ENCODE data around the gene SEMA5A.
A peak's percentile ranks its signal among the peaks of the same experiment; 100 is the strongest.

The SEMA5A gene

DNA sequence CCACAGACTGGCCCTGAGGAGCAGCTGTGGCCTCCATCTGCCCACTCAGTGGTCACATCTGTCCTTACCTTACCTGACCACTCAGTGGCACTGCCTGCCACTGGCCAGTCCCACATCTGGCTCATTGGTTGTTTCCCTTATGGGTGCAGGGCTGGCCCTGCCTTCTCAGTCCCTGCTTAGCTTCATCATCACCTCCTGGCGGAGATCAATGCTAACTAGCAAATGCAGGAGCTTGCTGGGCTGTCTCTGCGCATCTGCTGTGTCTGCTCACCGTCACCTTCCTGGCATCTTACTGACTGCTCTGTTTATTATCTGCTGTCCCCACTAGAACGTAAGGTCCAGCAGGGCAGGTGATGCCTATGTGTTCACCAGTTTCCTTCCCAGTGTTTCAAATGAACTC is 356.9 kb downstream of the SEMA5A start:
- H3K27ac ChIP-seq (ENCODE audit: low read depth, low read length), result no peak overlapping the region
- no peak overlapping the region for H2AK5ac ChIP-seq (ENCODE audit: low read length)
- no peak overlapping the region for H3K56ac ChIP-seq (ENCODE audit: low read length)
- H3K27me3 ChIP-seq (ENCODE audit: insufficient read depth, low read length, poor library complexity), result no peaks in the 10 kb centered on the region
- no peak overlapping the region for H4K8ac ChIP-seq (ENCODE audit: low read depth, low read length)
- H3K79me2 ChIP-seq (ENCODE audit: control insufficient read depth, insufficient read depth, low read length), result no peaks in the 10 kb centered on the region
- H3K4me3 ChIP-seq (ENCODE audit: low read length), result no peak overlapping the region
- no peak overlapping the region for H3K18ac ChIP-seq (ENCODE audit: low read length)
- H3K9ac ChIP-seq (ENCODE audit: low read length), result no peak overlapping the region
- no peak overlapping the region for H3K4me2 ChIP-seq (ENCODE audit: low read length)
- no peaks in the 10 kb centered on the region for H3K79me1 ChIP-seq (ENCODE audit: low read length)
- no peak overlapping the region for H2BK15ac ChIP-seq (replicated peaks; ENCODE audit: low read depth)
- no peaks in the 10 kb centered on the region for H3K4me1 ChIP-seq (ENCODE audit: control insufficient read depth, low read depth, low read length)
- H4K5ac ChIP-seq (ENCODE audit: low read length), result no peak overlapping the region
- WGBS (ENCODE audit: extremely low coverage, insufficient coverage, low lambda C conversion rate), result no CpG with 5 or more reads among the region's 4 CpGs
- no peak overlapping the region for H2BK5ac ChIP-seq (ENCODE audit: low read length)
- H2BK120ac ChIP-seq (ENCODE audit: low read depth, low read length), result no peak overlapping the region
- peak; percentile 8 for DNase-seq
- no peak overlapping the region for H3K4ac ChIP-seq (ENCODE audit: low read depth, low read length)
- H3K23ac ChIP-seq (ENCODE audit: low read length), result no peak overlapping the region
- no peaks in the 10 kb centered on the region for H3K36me3 ChIP-seq (ENCODE audit: control insufficient read depth, insufficient read depth, low read length)

GRCh38 chr5:9188131-9188530 is 357.7 kb downstream of the SEMA5A start:
- no peak overlapping the region for H3K56ac ChIP-seq (ENCODE audit: low read length)
- H3K4me2 ChIP-seq (ENCODE audit: low read length), result no peak overlapping the region
- H3K4me3 ChIP-seq (ENCODE audit: low read length), result no peak overlapping the region
- DNase-seq, result peak; percentile 10
- WGBS (ENCODE audit: extremely low coverage, insufficient coverage, low lambda C conversion rate), result no CpG with 5 or more reads among the region's 5 CpGs
- no peak overlapping the region for H2BK5ac ChIP-seq (ENCODE audit: low read length)
- H3K79me2 ChIP-seq (ENCODE audit: control insufficient read depth, insufficient read depth, low read length), result no peaks in the 10 kb centered on the region
- no peak overlapping the region for H2AK5ac ChIP-seq (ENCODE audit: low read length)
- H3K27me3 ChIP-seq (ENCODE audit: insufficient read depth, low read length, poor library complexity), result no peaks in the 10 kb centered on the region
- no peak overlapping the region for H3K18ac ChIP-seq (ENCODE audit: low read length)
- H3K4me1 ChIP-seq (ENCODE audit: control insufficient read depth, low read depth, low read length), result no peaks in the 10 kb centered on the region
- no peak overlapping the region for H2BK120ac ChIP-seq (ENCODE audit: low read depth, low read length)
- H4K8ac ChIP-seq (ENCODE audit: low read depth, low read length), result no peak overlapping the region
- no peak overlapping the region for H3K27ac ChIP-seq (ENCODE audit: low read depth, low read length)
- no peak overlapping the region for H3K23ac ChIP-seq (ENCODE audit: low read length)
- H3K36me3 ChIP-seq (ENCODE audit: control insufficient read depth, insufficient read depth, low read length), result no peaks in the 10 kb centered on the region
- no peak overlapping the region for H3K4ac ChIP-seq (ENCODE audit: low read depth, low read length)
- no peak overlapping the region for H4K5ac ChIP-seq (ENCODE audit: low read length)
- no peak overlapping the region for H3K9ac ChIP-seq (ENCODE audit: low read length)
- H2BK15ac ChIP-seq (replicated peaks; ENCODE audit: low read depth), result no peak overlapping the region
- no peaks in the 10 kb centered on the region for H3K79me1 ChIP-seq (ENCODE audit: low read length)

DNA sequence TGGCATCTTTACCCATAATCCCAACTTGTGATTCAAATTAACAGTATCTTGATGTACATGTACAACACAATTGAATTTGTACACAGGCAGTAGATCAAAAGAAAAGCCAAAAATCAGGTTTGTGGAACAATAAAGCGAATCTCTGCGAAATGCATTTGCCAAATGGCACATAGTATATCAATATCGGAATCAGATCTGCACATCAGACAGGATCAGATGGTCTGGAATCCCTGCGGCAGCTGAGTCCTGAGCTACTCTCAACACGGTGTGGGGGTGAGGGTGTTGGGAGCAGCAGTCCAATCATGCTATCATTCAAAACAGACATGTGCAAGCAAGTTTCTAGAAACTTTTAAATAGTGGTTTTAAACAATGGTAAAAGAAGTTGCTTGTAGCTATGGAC is 358.3 kb downstream of the SEMA5A start:
- H3K18ac ChIP-seq (ENCODE audit: low read length), result no peak overlapping the region
- H3K27me3 ChIP-seq (ENCODE audit: insufficient read depth, low read length, poor library complexity), result no peaks in the 10 kb centered on the region
- no peaks in the 10 kb centered on the region for H3K36me3 ChIP-seq (ENCODE audit: control insufficient read depth, insufficient read depth, low read length)
- H2BK120ac ChIP-seq (ENCODE audit: low read depth, low read length), result no peak overlapping the region
- H4K5ac ChIP-seq (ENCODE audit: low read length), result no peak overlapping the region
- no peak for DNase-seq
- no peak overlapping the region for H3K56ac ChIP-seq (ENCODE audit: low read length)
- no peak overlapping the region for H2BK5ac ChIP-seq (ENCODE audit: low read length)
- no peak overlapping the region for H3K27ac ChIP-seq (ENCODE audit: low read depth, low read length)
- no peak overlapping the region for H3K4ac ChIP-seq (ENCODE audit: low read depth, low read length)
- H3K23ac ChIP-seq (ENCODE audit: low read length), result no peak overlapping the region
- no peak overlapping the region for H2AK5ac ChIP-seq (ENCODE audit: low read length)
- no peak overlapping the region for H3K4me2 ChIP-seq (ENCODE audit: low read length)
- H2BK15ac ChIP-seq (replicated peaks; ENCODE audit: low read depth), result no peak overlapping the region
- no peak overlapping the region for H3K4me3 ChIP-seq (ENCODE audit: low read length)
- H3K4me1 ChIP-seq (ENCODE audit: control insufficient read depth, low read depth, low read length), result no peaks in the 10 kb centered on the region
- no peak overlapping the region for H3K9ac ChIP-seq (ENCODE audit: low read length)
- H4K8ac ChIP-seq (ENCODE audit: low read depth, low read length), result no peak overlapping the region
- no peaks in the 10 kb centered on the region for H3K79me1 ChIP-seq (ENCODE audit: low read length)
- no CpG with 5 or more reads among the region's 5 CpGs for WGBS (ENCODE audit: extremely low coverage, insufficient coverage, low lambda C conversion rate)
- H3K79me2 ChIP-seq (ENCODE audit: control insufficient read depth, insufficient read depth, low read length), result no peaks in the 10 kb centered on the region

DNA sequence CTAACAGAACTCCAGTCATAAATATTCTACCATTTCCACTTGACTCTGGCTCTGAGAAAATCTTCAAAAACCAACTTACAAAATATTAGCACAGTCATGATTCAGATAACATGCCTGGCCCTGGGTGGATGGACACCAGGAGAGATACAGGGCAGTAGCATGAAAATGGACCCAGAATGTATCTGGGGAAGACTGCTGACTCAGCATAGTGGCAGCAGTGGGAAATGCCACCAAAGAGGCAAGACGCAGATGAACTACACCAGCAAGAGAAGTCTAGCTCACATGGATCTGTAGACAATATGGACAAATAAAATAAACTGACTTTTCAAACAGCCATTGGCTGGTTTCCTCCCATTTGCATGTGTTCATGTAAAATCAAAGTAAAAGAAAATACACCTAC is 359.8 kb downstream of the SEMA5A start:
- H3K27me3 ChIP-seq (ENCODE audit: insufficient read depth, low read length, poor library complexity), result no peaks in the 10 kb centered on the region
- no peaks in the 10 kb centered on the region for H3K79me2 ChIP-seq (ENCODE audit: control insufficient read depth, insufficient read depth, low read length)
- H3K4ac ChIP-seq (ENCODE audit: low read depth, low read length), result no peak overlapping the region
- no peak overlapping the region for H3K4me3 ChIP-seq (ENCODE audit: low read length)
- H3K27ac ChIP-seq (ENCODE audit: low read depth, low read length), result no peak overlapping the region
- H2BK15ac ChIP-seq (replicated peaks; ENCODE audit: low read depth), result no peak overlapping the region
- H3K18ac ChIP-seq (ENCODE audit: low read length), result no peak overlapping the region
- no peaks in the 10 kb centered on the region for H3K79me1 ChIP-seq (ENCODE audit: low read length)
- H3K36me3 ChIP-seq (ENCODE audit: control insufficient read depth, insufficient read depth, low read length), result no peaks in the 10 kb centered on the region
- no peak overlapping the region for H3K4me2 ChIP-seq (ENCODE audit: low read length)
- H3K9ac ChIP-seq (ENCODE audit: low read length), result no peak overlapping the region
- no peak overlapping the region for H3K56ac ChIP-seq (ENCODE audit: low read length)
- no peak overlapping the region for H2BK5ac ChIP-seq (ENCODE audit: low read length)
- no peak overlapping the region for H4K5ac ChIP-seq (ENCODE audit: low read length)
- H3K23ac ChIP-seq (ENCODE audit: low read length), result no peak overlapping the region
- no peaks in the 10 kb centered on the region for H3K4me1 ChIP-seq (ENCODE audit: control insufficient read depth, low read depth, low read length)
- DNase-seq, result no peak
- H4K8ac ChIP-seq (ENCODE audit: low read depth, low read length), result no peak overlapping the region
- no peak overlapping the region for H2BK120ac ChIP-seq (ENCODE audit: low read depth, low read length)
- no CpG with 5 or more reads among the region's 1 CpG for WGBS (ENCODE audit: extremely low coverage, insufficient coverage, low lambda C conversion rate)
- H2AK5ac ChIP-seq (ENCODE audit: low read length), result no peak overlapping the region

- H3K9ac ChIP-seq (ENCODE audit: low read length), result no peak overlapping the region
- H2BK120ac ChIP-seq (ENCODE audit: low read depth, low read length), result no peak overlapping the region
- H3K27me3 ChIP-seq (ENCODE audit: insufficient read depth, low read length, poor library complexity), result no peaks in the 10 kb centered on the region
- no peaks in the 10 kb centered on the region for H3K36me3 ChIP-seq (ENCODE audit: control insufficient read depth, insufficient read depth, low read length)
- no peak overlapping the region for H2BK5ac ChIP-seq (ENCODE audit: low read length)
- no peak overlapping the region for H2AK5ac ChIP-seq (ENCODE audit: low read length)
- H3K18ac ChIP-seq (ENCODE audit: low read length), result no peak overlapping the region
- H3K4me1 ChIP-seq (ENCODE audit: control insufficient read depth, low read depth, low read length), result no peaks in the 10 kb centered on the region
- no peak overlapping the region for H3K4me2 ChIP-seq (ENCODE audit: low read length)
- H4K8ac ChIP-seq (ENCODE audit: low read depth, low read length), result no peak overlapping the region
- no peak overlapping the region for H3K4ac ChIP-seq (ENCODE audit: low read depth, low read length)
- H3K27ac ChIP-seq (ENCODE audit: low read depth, low read length), result no peak overlapping the region
- no peak overlapping the region for H3K4me3 ChIP-seq (ENCODE audit: low read length)
- no peak for DNase-seq
- H3K56ac ChIP-seq (ENCODE audit: low read length), result no peak overlapping the region
- no peak overlapping the region for H2BK15ac ChIP-seq (replicated peaks; ENCODE audit: low read depth)
- H3K23ac ChIP-seq (ENCODE audit: low read length), result no peak overlapping the region
- no peaks in the 10 kb centered on the region for H3K79me1 ChIP-seq (ENCODE audit: low read length)
- H3K79me2 ChIP-seq (ENCODE audit: control insufficient read depth, insufficient read depth, low read length), result no peaks in the 10 kb centered on the region
- H4K5ac ChIP-seq (ENCODE audit: low read length), result no peak overlapping the region
Measured at GRCh38 chr5:9183992-9184391, 361.9 kb downstream of the SEMA5A start.

DNA sequence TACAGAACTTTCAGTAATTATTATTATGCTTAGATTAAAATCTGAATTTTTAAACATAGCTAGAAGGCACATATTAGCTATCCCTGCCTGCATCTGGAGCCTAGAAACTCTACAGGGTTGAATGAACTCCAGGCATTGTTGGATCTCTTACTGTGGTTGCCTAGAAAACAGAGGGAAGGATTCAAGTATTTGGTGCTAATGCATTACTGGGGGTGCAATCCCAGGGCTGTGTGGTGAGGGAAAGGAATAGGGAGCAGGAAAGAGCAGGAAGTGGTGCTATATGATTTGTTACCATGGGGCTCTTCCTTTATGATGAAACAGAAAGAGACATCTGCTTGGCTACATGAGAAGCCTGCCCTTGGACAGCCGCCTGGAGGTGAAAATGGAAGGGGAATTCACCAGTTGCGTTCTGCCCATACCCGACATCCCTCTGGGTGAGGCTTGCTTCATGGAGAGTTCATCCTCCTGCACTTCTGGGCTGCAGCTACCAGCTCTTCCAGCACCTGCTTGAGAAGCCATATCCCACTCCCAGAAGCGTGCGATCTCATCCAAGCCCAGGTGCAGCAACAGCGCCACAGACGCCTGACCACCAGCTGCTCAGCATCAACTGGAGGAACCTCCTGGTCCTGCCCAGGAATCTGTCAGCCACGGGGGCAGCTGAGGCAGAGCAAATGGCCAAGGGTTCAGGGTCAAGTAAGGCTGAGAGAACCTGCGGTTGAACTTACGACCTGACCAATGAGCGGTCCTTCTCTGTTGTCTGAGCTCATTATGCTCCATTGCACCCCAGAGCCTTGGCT is 362.8 kb downstream of the SEMA5A start:
- Histone ChIP-seq H3K36me3 (ENCODE audit: control insufficient read depth, insufficient read depth, low read length) (no peaks in the 10 kb centered on the region), H2BK15ac (replicated peaks; ENCODE audit: low read depth) (no peak overlapping the region), H3K79me2 (ENCODE audit: control insufficient read depth, insufficient read depth, low read length) (no peaks in the 10 kb centered on the region), H3K27me3 (ENCODE audit: insufficient read depth, low read length, poor library complexity) (no peaks in the 10 kb centered on the region), H3K4ac (ENCODE audit: low read depth, low read length) (no peak overlapping the region), H3K4me3 (ENCODE audit: low read length) (no peak overlapping the region), H3K23ac (ENCODE audit: low read length) (no peak overlapping the region), H3K9ac (ENCODE audit: low read length) (no peak overlapping the region), H4K8ac (ENCODE audit: low read depth, low read length) (no peak overlapping the region), H3K56ac (ENCODE audit: low read length) (no peak overlapping the region), H3K4me1 (ENCODE audit: control insufficient read depth, low read depth, low read length) (no peaks in the 10 kb centered on the region), H2AK5ac (ENCODE audit: low read length) (no peak overlapping the region), H3K18ac (ENCODE audit: low read length) (no peak overlapping the region), H3K79me1 (ENCODE audit: low read length) (no peaks in the 10 kb centered on the region), H2BK120ac (ENCODE audit: low read depth, low read length) (no peak overlapping the region), H2BK5ac (ENCODE audit: low read length) (no peak overlapping the region), H3K27ac (ENCODE audit: low read depth, low read length) (no peak overlapping the region), H4K5ac (ENCODE audit: low read length) (no peak overlapping the region), H3K4me2 (ENCODE audit: low read length) (no peak overlapping the region)
- WGBS (ENCODE audit: extremely low coverage, insufficient coverage, low lambda C conversion rate), result no CpG with 5 or more reads among the region's 11 CpGs
- no peak for DNase-seq
